IMR-90 (cell line): Measurements from ENCODE around the gene LDB2. TPM values are rescaled to one million over a fixed set of nuclear protein-coding genes. Genes with fewer than 3 reads are reported as not detected.

Experiments used
- ATAC-seq: fragments of 200-7000 bp; cut with Tn5 transposase; 2 replicates; pipeline ENCODE4 v1.9.1; 2020; ENCODE audit warnings: low read depth, mild to moderate bottlenecking, moderate library complexity
- BruUV-seq: library from RNA; stranded (reverse); fragments of 400-500 nt; replicated peaks from 2 replicates; lab custom pipeline; 2021; lab: Mats Ljungman, UMichigan
- CTCF ChIA-PET: fragments of 300-600 bp; formaldehyde crosslinking; extraction: SDS; loops from one replicate; lab custom pipeline; 2021; ENCODE audit warnings: antibody characterized with exemption; lab: Yijun Ruan, JAX
- POLR2A ChIA-PET: fragments of 300-600 bp; sonication (Branson Sonifier 250); formaldehyde crosslinking; loops from one replicate; lab custom pipeline; 2022; ENCODE audit warnings: antibody characterized with exemption; ENCODE audit not compliant: unreplicated experiment; lab: Charles Lee
- DNase-seq: peaks from one replicate; pipeline ENCODE4 v3.0.0; 2013
- H2AFZ ChIP-seq: replicated peaks from 2 replicates; pipeline ENCODE3; 2013; ENCODE audit warnings: low read length, mild to moderate bottlenecking; ENCODE audit not compliant: poor library complexity
- H2AK5ac ChIP-seq: 2 replicates; pipeline ENCODE4 v1.6.1; 2013; ENCODE audit warnings: low read depth, low read length, inconsistent platforms
- H2AK9ac ChIP-seq: replicated peaks from 2 replicates; pipeline ENCODE3; 2013; ENCODE audit warnings: mild to moderate bottlenecking, low read depth, low read length, moderate library complexity; ENCODE audit not compliant: poor library complexity
- H2BK120ac ChIP-seq: 2 replicates; pipeline ENCODE4 v1.6.1; 2013; ENCODE audit warnings: low read depth, low read length, inconsistent platforms
- H2BK15ac ChIP-seq: 3 replicates; pipeline ENCODE4 v1.6.1; 2013; ENCODE audit warnings: low read depth, low read length, inconsistent platforms
- H2BK20ac ChIP-seq: 2 replicates; pipeline ENCODE4 v1.6.1; 2013; ENCODE audit warnings: low read depth, mild to moderate bottlenecking, inconsistent platforms, low read length, moderate library complexity
- H2BK5ac ChIP-seq: 2 replicates; pipeline ENCODE4 v1.6.1; 2013; ENCODE audit warnings: mild to moderate bottlenecking, low read depth, low read length, inconsistent platforms; ENCODE audit not compliant: poor library complexity, severe bottlenecking
- H3K14ac ChIP-seq: replicated peaks from 2 replicates; pipeline ENCODE4 v1.6.1; 2013; ENCODE audit warnings: low read depth, low read length, inconsistent platforms
- H3K18ac ChIP-seq: 2 replicates; pipeline ENCODE4 v1.6.1; 2013; ENCODE audit warnings: low read depth, low read length, control low read depth
- H3K23ac ChIP-seq: 2 replicates; pipeline ENCODE4 v1.6.1; 2013; ENCODE audit warnings: low read depth, low read length, inconsistent platforms
- H3K27ac ChIP-seq: 2 replicates; pipeline ENCODE4 v1.5.1; 2013; ENCODE audit warnings: mild to moderate bottlenecking, control low read depth, low read length; ENCODE audit not compliant: insufficient read depth
- H3K27me3 ChIP-seq: 2 replicates; pipeline ENCODE4 v1.6.1; 2013; ENCODE audit warnings: low read length; ENCODE audit not compliant: control insufficient read depth, insufficient read depth
- H3K36me3 ChIP-seq: 2 replicates; pipeline ENCODE4 v1.6.1; 2013; ENCODE audit warnings: low read length, mixed read lengths; ENCODE audit not compliant: control insufficient read depth, insufficient read depth
- H3K4ac ChIP-seq: 2 replicates; pipeline ENCODE4 v1.6.1; 2013; ENCODE audit warnings: low read depth, low read length, inconsistent platforms
- H3K4me1 ChIP-seq: 2 replicates; pipeline ENCODE4 v1.6.1; 2013; ENCODE audit warnings: low read length, mixed read lengths; ENCODE audit not compliant: control insufficient read depth, insufficient read depth
- H3K4me2 ChIP-seq: 2 replicates; pipeline ENCODE4 v1.6.1; 2013; ENCODE audit warnings: low read depth, mild to moderate bottlenecking, control low read depth, low read length, moderate library complexity
- H3K4me3 ChIP-seq: 2 replicates; pipeline ENCODE4 v1.5.1; 2013; ENCODE audit warnings: low read depth, mild to moderate bottlenecking, control low read depth, low read length, moderate library complexity; ENCODE audit not compliant: insufficient read depth
- H3K56ac ChIP-seq: 2 replicates; pipeline ENCODE4 v1.6.1; 2013; ENCODE audit warnings: low read length, inconsistent platforms; ENCODE audit not compliant: insufficient read depth; ENCODE audit errors: extremely low read depth
- H3K79me1 ChIP-seq, 2 experiments: 2 replicates each; pipeline ENCODE4 v1.6.1; 2013; ENCODE audit warnings: low read length in 2 of 2, inconsistent platforms in 1 of 2, low read depth in 1 of 2
- H3K9ac ChIP-seq: 2 replicates; pipeline ENCODE4 v1.6.1; 2013; ENCODE audit warnings: low read depth, low read length, control low read depth
- H3K9me1 ChIP-seq: 2 replicates; pipeline ENCODE4 v1.6.1; 2013; ENCODE audit warnings: low read length, inconsistent platforms; ENCODE audit not compliant: insufficient read depth
- H3K9me3 ChIP-seq: 2 replicates; pipeline ENCODE4 v1.6.1; 2013; ENCODE audit warnings: low read length; ENCODE audit not compliant: control insufficient read depth, insufficient read depth
- H4K20me1 ChIP-seq: 2 replicates; pipeline ENCODE4 v1.6.1; 2013; ENCODE audit warnings: low read length, inconsistent platforms; ENCODE audit not compliant: insufficient read depth
- H4K5ac ChIP-seq: 2 replicates; pipeline ENCODE4 v1.6.1; 2013; ENCODE audit warnings: mild to moderate bottlenecking, low read depth, low read length, control low read depth
- H4K8ac ChIP-seq, 2 experiments: 2 replicates each; pipeline ENCODE4 v1.6.1; 2013; ENCODE audit warnings: low read depth in 2 of 2, low read length in 2 of 2, control low read depth in 1 of 2, inconsistent platforms in 1 of 2
- H4K91ac ChIP-seq: 2 replicates; pipeline ENCODE4 v1.6.1; 2013; ENCODE audit warnings: low read depth, low read length, inconsistent platforms; ENCODE audit not compliant: insufficient read depth
- ELK1 ChIP-seq: fragments of 150-350 bp; IDR thresholded peaks from 2 replicates; pipeline ENCODE4 v1.6.1; 2016; ENCODE audit warnings: low read depth, mild to moderate bottlenecking, low read length, moderate library complexity, borderline replicate concordance
- MAFK ChIP-seq: IDR thresholded peaks from 2 replicates; pipeline ENCODE4 v1.6.1; 2012; ENCODE audit warnings: low read depth, low read length, improper control_type of control experiment
- MAZ ChIP-seq: IDR thresholded peaks from 2 replicates; pipeline ENCODE4 v1.6.1; 2012; ENCODE audit warnings: low read depth, mild to moderate bottlenecking, low read length, improper control_type of control experiment, moderate library complexity, borderline replicate concordance
- MXI1 ChIP-seq: IDR thresholded peaks from 2 replicates; pipeline ENCODE4 v1.6.1; 2012; ENCODE audit warnings: low read depth, mild to moderate bottlenecking, low read length, moderate library complexity, borderline replicate concordance
- POLR2A ChIP-seq: IDR thresholded peaks from 2 replicates; pipeline ENCODE4 v1.6.1; 2012; ENCODE audit warnings: mild to moderate bottlenecking, low read depth, low read length
- RAD21 ChIP-seq: IDR thresholded peaks from 2 replicates; pipeline ENCODE4 v1.6.1; 2012; ENCODE audit warnings: low read length, improper control_type of control experiment
- RCOR1 ChIP-seq: IDR thresholded peaks from 2 replicates; pipeline ENCODE4 v1.6.1; 2012; ENCODE audit warnings: mild to moderate bottlenecking, low read length, improper control_type of control experiment; ENCODE audit not compliant: insufficient replicate concordance
- WGBS, 2 experiments: methylation state at CpG; one replicate each; pipeline versions ENCODE4 v1.1.5 to v1.1.7; 2013; ENCODE audit warnings: missing lambda C conversion rate in 2 of 2; ENCODE audit not compliant: insufficient read length in 1 of 2; ENCODE audit errors: extremely low coverage in 2 of 2; 5-methylcytosine and 5-hydroxymethylcytosine counted together
- dilution Hi-C: fragments of 300-500 bp; cut with HindIII; formaldehyde crosslinking; loops from one replicate; pipeline ENCODE4 v1.14.3; 2018; ENCODE audit warnings: low sequenced_read_pairs; ENCODE audit not compliant: unreplicated experiment
- in situ Hi-C: fragments of 300-500 bp; cut with MboI; formaldehyde crosslinking; loops from 3 replicates; pipeline ENCODE4 v1.14.3; 2019; ENCODE audit warnings: low sequenced_read_pairs, inconsistent platforms, mixed read lengths
- intact Hi-C: fragments of 100-400 bp; cut with micrococcal nuclease; formaldehyde crosslinking; loops from 2 replicates; pipeline ENCODE4 v1.10.0; 2022
- polyA plus RNA-seq, 3 experiments: library from polyadenylated mRNA; depleted of rRNA; stranded (reverse); fragments of >200 nt; gene quantifications; 2 replicates each; pipeline ENCODE4 v1.2.3, GENCODE V29; 2012; ENCODE audit warnings: low replicate concordance in 1 of 3
- total RNA-seq: library from RNA; depleted of rRNA; stranded (reverse); fragments of >200 nt; gene quantifications from 2 replicates; pipeline ENCODE4 v1.2.3, GENCODE V29; 2012

Gene LDB2
- total and polyA plus RNA-seq, 2 of the 4 experiments (the other 2 are of a cell fraction): 67.9 to 116 TPM

- Histone ChIP-seq H3K18ac (no peak overlapping the region), H3K4me3 (no peak overlapping the region), H2BK5ac (no peak overlapping the region), H2AFZ (no peak overlapping the region), H3K4ac (no peak overlapping the region), H3K23ac (no peak overlapping the region), H2BK120ac (no peak overlapping the region), H4K20me1 (no peaks in the 10 kb centered on the region), H3K4me2 (no peak overlapping the region), H3K27me3 (no peaks in the 10 kb centered on the region), H3K27ac (no peak overlapping the region), H3K9me3 (peaks cover 3% of the 10 kb centered on the region; the same call in 1 of the 2 replicates), H3K79me1 (no peaks in the 10 kb centered on the region; a peak in 1 of 4 replicates), H2BK15ac (no peak overlapping the region), H3K9ac (no peak overlapping the region), H3K36me3 (peaks cover 1% of the 10 kb centered on the region; the same call in 1 of the 2 replicates), H3K14ac (no peak overlapping the region), H3K9me1 (no peaks in the 10 kb centered on the region), H4K91ac (no peak overlapping the region), H2AK9ac (no peak overlapping the region), H2BK20ac (no peak overlapping the region), H2AK5ac (no peak overlapping the region), H3K56ac (no peak overlapping the region), H4K5ac (no peak overlapping the region), H4K8ac (no peak overlapping the region), H3K4me1 (no peaks in the 10 kb centered on the region)
- TF ChIP-seq ELK1: no peak
- TF ChIP-seq POLR2A: no peak
- no peak for TF ChIP-seq MAZ
- TF ChIP-seq MAFK: no peak
- no peak for TF ChIP-seq RCOR1
- no peak for TF ChIP-seq RAD21
- TF ChIP-seq MXI1: no peak
- 60% methylated on average over 1 of the region's 3 CpGs; no CpG with 5 or more reads in 1 of the 2 experiments for WGBS, 2 experiments
- ChIA-PET CTCF (no interaction called here), POLR2A (no interaction called here)
- in situ Hi-C loops (no loop called here), dilution Hi-C loops (no loop called here), intact Hi-C loops (no loop called here)
- ATAC-seq (no peak), DNase-seq (no peak)
- BruUV-seq: no TSS peak
These were observed 88.5 kb downstream of the LDB2 start for GRCh38 chr4:16809943-16810342.
